HG02588 (cell line): ENCODE data around the gene FLT3LG.

Source experiments
- ATAC-seq: cut with Tn5 transposase; IDR thresholded peaks from one replicate; pipeline ENCODE4 v1.9.1; 2021; ENCODE audit warnings: mild to moderate bottlenecking, moderate library complexity; ENCODE audit not compliant: unreplicated experiment

Gene FLT3LG, protein sequence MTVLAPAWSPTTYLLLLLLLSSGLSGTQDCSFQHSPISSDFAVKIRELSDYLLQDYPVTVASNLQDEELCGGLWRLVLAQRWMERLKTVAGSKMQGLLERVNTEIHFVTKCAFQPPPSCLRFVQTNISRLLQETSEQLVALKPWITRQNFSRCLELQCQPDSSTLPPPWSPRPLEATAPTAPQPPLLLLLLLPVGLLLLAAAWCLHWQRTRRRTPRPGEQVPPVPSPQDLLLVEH

DNA sequence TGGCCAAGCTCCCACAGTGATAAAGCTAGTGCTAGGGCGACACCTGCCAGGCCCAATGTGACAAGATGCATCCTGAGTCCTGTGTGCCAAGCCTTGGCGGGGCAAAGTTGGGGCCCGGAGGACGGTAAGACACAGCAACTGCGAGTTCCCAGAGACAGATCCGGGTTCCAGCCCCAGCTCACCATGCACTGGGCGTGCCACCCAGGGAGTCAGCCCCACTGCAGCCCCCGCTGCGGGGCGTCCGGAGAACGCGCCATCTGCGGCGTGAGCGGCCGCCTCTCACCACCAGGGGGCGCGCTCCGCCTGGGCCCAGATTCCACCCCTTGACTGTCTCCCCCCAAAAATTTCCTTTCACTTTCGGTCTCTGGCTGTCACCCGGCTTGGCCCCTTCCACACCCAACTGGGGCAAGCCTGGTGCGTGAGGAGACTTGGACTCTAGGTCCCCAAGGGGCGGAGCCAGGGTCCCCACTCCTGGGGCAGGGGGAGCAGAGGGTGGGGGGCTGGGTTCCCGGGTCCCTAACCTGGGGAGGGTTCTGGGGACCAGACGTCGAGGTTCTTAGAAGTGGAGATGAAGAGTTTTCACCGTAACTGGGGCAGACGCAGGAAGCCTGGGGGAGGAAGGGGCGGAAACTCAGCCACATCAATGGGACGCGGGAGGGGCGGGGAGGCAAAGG is at the start of gene FLT3LG:
FLT3LG (plus strand) TSS at position 348 of the 674 bp plus-strand sequence. CDS start 425 bp downstream, outside the sequence.
- ATAC-seq: peak; percentile 49

DNA sequence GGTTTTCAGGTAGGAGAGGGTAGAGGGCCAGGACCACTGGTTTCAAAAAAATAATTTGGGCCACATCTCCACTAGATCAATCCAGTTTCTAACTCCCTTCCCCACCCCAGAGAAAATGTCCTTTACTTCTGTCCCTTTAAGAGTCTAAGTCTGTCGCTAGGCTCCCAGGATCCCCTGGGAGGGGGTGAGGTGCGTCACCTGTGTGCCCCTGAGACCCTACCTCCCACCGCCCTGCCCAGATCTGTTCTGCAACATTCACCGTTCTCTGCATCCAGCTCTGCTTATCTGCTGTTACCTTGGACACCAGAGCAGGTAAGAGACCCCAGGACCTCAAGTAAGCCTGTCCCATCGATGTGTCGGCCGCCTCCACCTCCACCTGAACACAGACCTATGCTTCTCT is 48.8 kb upstream of the FLT3LG start, which contains the start of gene GFY:
GFY (plus strand) TSS at position 211 of the 400 bp plus-strand sequence. CDS start 1,043 bp downstream, outside the sequence.
- ATAC-seq: no peak

DNA sequence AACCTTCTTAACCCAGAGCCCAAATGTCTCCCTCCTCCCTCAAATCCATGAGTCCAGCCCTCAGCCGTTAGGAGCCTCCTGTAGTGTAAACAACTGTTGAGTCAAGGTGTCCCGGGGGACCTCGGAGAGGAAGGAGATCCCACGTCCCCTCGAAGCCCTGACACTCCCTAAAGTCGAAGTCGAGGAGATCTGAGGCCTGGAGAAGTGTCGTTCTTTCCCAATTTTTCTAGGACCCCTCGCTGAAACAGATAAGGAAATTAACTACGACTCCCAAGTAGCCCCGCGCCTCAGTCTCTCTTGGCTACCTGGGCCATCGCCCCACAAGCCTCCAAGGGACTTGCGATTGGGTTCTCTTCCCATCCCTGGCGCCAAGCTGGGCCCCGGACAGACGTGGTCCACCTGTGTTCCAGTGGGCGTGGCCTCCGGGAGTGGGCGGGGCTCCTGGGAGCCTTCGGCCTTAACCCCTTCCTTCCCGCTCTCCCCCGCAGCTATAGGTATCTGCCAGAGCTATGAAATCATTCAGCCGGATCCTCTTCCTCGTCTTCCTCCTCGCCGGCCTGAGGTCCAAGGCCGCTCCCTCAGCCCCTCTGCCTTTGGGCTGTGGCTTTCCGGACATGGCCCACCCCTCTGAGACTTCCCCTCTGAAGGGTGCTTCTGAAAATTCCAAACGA is 48.0 kb upstream of the FLT3LG start:
- ATAC-seq: no peak

DNA sequence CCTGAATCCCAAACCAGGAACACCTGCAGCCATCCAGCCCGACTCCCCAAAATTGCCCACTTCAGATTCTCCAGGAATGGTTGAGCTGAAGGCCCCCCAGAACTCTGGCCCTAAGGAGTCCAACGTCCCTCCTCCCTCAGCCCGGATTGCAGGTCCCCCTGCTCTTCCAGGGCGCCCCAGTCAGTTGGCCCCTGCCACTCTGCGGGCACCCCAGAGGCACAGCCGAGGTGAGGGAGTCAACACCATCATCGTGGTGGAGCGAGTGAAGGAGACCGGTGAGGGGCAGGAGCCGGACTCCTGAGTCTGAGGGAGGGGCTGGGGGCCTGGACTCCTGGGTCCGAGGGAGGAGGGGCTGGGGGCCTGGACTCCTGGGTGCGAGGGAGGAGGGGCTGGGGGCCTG is 46.7 kb upstream of the FLT3LG start:
- no peak for ATAC-seq

DNA sequence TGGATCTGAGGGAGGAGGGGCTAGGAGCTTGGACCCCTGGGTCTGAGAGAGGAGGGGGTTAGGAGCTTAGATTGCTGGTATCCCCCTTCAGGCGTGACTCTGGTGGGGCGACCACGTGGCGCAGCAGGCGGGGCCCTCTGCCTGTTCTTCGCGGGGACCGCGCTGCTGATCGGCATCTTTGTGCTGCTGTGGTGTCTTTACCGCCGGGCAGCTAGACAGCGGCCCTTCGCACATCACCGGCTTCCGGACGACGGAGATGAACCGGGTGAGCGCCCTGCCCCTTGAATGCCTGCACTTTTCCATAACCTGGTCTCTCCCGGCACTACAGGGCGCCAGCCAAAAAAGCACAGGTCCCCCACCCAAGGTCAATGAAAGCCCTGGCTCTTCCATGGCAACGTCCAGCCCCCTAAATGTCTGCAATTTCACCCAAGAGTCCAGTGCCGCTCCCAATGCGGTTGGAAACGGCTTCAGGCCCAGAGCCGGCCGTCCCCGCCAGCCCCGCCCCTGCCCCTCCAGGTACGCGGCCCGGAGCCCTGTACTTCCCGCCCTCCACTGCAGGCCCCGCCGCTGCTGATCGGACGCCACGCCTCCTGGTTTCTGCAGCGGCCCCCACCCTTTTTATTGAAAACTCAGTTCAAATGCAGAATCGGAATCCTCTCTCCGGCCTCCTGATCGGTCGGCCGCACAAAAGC is 46.0 kb upstream of the FLT3LG start:
- no peak for ATAC-seq

DNA sequence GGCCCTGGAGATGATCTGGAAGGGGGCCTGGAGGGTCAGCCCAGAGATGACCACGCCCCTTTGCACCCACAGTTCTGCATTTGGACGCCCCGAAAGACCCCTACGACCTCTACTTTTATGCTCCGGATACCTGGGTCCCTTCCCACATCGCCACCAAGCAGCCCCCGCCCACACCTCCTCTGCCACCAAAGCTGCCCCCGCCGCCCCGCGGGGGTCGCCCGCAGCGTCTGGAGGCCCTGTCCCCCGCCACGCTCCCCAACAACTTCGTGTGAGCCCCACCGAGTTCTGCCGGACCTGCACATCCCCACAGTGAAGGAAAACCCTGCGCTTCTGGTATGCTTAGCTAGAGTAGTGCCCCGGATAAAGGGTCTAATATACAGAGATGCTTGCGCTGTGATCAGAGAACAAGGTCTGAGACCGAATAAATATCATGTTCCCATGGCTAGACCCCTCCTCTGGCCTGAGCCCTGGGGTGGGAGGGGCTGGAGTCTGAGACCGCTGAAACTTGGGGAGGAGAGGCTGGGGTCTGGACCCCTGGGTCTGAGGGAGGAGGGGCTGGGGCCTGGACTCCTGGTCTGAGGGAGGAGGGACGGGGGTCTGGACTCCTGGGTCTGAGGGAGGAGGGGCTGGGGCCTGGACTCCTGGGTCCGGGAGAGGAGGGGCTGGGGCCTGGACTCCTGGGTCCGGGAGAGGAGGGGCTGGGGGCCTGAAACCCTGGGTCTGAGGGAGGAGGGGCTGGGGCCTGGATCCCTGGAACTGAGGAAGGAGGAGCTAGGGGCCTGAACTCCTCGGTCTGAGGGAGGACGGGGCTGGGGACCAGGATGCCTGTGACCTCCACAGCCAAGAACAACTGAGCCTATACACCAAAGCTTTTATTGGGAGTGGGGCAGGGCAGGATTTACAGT is 45.2 kb upstream of the FLT3LG start:
- ATAC-seq: no peak

DNA sequence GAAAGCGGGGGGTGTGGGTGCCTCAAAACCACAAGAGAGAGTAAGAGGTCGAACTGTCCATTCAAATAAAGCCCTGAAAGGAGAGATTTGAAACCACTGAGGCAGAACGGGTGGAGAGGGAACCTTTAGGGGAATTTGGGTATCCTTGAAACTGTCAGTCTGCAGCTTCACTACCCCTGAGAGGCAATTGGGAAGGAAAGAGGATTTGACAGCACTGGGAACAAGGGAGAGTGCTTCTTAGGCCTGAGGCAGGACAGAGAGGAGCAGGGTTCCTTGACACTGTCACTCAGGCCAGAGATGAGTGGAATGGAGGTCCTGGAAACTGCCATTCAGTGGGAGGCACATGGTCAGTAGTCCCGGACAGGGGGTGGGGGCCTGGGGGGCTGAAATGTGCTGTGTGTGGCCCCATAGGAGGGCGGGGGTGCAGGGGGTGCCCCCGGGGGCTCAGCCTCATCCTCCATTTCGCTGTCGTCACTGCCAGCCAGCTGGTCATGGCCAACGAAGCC is 43.8 kb upstream of the FLT3LG start:
- ATAC-seq: no peak

DNA sequence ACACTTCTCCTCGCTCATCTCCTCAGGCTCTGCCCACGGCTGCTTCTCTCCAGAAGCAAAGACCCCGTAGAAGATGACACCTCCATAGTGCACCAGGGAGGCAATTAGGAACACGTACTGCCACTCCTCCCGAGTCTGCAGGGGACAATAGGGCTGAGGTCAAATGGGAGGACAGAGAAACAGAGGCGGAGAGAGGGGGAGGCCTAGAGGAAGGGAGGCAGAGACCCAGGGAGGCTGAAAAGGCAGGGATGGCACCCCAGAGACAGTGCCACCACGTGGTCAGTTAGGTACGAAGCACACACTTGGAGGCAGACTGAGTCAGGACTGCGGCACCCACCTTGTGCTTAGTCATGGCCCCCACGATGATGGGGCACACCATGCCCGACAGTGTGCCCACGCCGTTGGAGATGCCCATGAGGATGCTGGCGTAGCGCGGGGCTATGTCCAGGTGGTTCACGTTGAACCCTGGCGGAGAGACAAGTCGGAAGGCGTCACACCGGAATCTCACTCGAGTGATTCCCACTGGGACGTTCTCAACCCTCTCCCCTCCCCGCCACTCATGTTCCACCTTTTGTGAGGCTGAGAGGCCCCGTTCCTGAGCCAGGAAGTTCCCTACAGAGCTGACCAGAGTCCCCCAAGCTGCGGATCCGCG is 43.2 kb upstream of the FLT3LG start:
- ATAC-seq: no peak

DNA sequence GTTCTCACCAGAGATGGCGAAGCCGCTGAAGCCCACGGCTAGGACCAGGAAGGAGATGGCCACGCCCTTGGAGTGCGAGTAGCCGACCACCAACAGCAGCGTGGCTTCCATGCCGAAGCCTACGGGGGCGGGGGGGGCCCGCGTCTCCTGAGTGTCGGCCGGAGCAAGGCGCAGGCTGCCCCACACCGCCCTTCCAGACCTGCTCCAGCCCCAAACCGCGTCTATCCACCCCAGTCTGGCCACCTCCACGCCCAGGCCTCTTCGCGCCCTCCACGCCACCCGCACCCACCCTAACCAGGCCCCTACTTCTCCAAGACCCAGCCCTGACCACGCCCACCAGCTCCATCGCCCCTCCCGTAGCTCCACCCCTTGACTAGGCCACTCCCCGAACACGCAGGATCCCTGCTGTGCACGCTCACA is 42.7 kb upstream of the FLT3LG start:
- ATAC-seq: no peak

DNA sequence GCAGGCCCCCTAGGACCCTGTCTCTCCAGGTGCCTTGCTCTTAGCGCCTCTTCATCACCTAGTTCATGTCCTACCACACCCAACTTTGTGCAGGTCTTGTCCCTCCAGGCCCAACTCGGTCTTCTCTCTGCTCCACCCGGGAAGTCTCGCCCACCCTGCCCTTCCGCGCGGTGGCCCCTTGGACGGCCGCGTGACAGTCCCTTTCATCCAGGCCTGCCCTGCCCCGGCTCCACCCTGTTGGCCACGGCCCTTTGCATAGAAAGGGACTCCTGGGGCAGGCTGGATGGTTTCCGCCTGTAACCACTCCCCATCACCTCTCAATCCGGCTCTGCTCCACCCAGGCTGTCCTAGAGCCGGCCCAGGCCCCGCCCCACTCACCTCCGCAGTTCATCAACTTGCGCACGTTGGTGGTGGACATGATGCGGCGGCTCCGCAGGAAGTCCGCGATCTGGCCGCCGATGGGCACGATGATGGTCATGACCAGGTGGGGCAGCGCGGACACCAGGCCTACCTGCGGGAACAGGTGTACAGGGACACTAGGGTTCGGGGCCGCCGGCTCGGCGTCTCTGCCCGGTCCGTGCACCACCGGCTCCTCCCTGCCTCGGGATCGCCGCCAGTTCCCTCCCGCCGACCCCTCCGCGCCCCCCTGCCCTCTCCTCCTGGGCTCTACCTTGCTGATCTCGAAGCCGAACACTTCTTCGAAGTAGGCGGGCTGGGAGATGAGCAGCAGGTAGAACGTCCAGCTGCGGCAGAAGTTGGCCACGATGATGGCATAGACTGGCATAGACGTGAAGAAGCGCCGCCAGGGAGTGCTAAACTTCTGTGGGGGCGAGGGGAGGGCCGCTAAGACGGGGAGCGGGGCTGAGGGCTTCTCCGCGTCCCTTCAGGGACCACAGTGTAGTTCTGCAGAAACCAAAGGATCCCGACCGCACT is 41.6 kb upstream of the FLT3LG start:
- no peak for ATAC-seq

DNA sequence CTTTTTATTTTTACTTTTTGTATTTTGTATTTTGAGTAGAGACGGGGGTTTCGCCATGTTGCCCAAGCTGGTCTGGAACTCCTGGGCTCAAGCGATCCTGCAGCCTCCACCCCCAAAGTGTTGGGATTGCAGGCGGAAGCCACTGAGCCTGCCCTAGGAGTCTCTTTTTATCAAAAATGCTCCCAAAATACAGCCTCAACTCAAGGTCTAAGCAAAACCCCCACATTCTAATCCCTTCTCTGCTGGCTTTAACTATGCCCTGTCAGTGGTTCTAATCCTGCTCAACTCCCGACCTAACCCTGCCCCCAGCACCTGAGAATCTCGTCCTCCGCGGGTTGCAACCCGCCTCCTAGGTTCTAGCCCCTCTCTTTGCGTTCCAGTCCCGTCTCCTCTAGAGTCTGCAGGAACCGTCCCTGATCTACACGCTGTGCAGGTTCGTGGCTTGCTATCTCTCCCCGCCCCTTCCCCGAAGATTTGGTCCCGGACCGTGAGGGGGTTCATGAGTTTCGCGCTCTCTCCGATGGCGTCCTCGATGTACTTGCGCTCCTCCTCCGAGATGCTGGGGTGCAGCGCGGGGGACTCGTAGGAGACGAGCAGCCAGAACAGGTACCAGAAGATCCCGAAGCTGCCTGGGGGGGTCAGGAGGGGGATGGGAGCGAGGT is 40.6 kb upstream of the FLT3LG start:
- no peak for ATAC-seq

DNA sequence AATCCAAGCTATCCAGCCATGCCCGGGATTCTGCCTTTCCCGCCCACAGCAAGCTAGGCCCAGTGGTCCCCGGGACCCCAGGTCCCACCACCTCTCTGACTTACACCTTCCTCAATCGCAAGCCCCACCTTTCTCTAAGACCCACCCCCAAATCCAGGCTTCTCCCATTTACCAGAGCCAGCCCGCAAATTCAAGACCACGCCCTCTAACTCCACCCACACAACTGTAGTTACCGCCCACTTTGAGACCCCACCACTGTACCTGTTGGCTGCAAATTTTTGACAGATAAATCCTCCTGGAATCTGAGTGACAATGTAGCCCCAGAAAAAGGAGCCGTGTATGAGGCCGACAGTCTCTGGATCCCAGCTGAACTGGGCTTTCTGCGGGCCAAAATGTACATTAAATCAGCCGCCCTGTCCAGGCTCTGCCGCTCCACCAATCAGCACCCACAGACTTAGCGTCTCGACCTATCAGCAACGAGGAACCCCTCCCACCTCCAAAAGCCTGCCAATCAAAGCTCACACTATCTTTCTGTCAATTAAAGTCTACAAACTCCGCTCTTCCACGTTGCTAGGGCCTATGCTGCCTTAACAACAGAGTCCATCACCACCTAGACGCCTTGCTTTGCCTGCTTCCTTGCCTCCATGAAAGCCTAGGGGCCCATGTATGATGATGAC is 39.0 kb upstream of the FLT3LG start:
- ATAC-seq: no peak

DNA sequence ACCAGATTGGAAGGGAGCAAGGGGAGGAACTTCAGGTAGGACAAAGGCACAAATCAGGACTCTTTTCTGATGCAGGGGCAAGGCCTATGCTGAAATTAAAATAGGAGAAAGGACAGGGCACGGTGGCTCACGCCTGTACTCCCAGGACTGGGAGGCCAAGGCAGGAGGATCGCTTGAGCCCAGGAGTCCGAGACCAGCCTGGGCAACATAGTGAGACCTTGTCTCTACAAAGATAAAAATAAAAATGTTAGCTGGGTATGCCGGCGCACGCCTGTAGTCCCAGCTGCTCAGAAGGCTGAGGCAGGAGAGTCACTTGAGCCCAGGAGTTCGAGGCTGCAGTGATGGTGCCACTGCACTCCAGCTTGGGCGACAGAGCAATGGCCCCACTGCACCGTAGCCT is 38.3 kb upstream of the FLT3LG start:
- no peak for ATAC-seq

DNA sequence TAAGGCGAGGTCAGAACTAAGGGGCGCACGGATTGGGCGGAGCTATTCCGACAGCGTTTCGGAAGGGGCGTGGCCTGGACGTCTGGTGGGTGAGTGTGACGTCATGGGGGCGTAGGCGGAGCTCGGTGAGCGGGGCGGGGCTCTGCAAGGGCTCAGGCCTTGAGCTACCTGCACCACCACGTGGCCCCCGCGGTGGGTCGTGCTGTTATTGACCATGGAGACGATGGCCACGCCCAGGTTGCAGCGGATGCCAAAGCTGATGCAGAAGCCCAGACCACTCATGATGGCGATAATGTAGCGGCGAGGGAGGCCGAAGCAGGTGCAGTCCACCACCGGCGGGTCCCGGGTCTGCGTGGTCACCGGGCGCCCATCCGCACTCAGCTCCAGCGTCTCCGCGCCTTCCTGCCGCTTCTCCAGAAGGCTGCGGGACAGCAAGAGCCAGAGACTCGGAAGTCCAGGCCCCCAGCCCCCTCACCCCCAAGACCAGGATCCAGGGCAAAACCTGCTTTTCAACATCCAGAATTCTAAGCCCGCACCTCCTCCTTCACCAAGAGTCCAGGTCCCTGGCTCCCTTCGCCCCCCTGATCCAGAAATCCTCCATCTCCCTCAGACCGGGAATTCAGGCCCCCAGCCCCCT is 37.5 kb upstream of the FLT3LG start:
- no peak for ATAC-seq

DNA sequence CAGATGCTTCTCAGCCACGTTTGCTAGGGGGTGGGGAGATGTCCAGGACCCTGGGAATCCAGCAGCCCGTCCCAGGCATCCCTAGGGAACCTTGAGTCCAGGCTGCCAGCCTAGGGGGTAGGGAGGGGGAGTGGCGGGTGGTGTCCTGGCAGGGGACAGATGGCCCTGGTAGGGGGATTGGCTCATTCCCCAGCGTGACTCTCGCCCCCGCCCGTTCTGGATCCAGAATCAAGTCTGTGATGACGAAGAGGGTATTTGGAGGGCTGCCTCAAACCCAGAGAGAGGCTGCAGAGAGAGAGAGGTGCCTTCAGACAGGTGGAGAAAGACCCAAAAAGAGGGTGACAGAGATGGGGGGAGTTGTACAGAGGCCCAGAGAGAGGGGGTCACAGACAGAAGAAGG is 36.8 kb upstream of the FLT3LG start:
- no peak for ATAC-seq

DNA sequence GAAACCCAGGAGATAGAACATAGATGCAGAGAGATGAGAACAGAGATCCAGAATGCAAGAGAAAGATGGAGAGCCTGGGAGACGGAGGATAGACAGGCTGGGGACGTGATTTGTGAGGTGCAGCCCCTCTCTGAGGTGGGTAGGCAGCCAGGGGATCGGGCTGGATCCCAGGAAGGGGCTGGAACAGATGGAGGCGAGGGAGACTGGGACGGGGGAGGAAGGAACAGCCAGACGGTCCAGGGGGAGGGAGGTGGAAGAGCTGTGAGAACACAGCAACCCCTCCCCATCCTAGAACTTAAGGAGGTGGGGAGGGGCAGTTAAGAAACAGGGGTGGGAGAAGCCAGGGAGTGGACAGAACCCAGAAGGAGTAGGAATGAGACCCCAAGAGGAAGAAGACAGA is 35.8 kb upstream of the FLT3LG start:
- no peak for ATAC-seq

DNA sequence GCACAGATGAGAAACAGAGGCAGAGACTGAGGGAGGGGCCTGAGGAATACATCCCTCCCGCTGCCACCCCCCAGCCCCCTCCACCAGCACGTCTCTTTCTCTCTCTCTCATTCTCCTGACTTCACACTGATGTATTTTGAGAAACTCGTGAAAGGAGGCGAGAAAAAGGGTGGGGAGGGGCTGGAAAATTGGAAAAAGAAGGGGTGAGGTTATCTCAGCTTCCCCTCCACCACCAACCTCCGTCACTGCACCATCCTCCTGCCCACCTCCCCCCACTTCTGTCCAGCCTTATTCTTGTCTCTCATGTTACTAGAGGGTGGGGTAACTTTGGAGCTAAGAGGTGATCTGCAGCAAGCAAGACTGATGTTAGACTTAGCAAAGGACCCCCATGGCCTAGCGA is 34.2 kb upstream of the FLT3LG start:
- ATAC-seq: no peak
